DOHH2 (cell line): ENCODE measurements around the gene NFIX.

Experiments used
- CTCF ChIP-seq: fragments of 200-600 bp; sonication (generic); IDR thresholded peaks from one replicate; pipeline ENCODE4 v1.5.1; 2014; ENCODE audit warnings: antibody characterized with exemption, mild to moderate bottlenecking, low read depth, low read length; ENCODE audit not compliant: poor library complexity, severe bottlenecking
- EZH2phosphoT487 ChIP-seq: fragments of 200-600 bp; sonication (generic); IDR thresholded peaks from 2 replicates; pipeline ENCODE4 v1.6.1; 2017; ENCODE audit warnings: borderline replicate concordance, mild to moderate bottlenecking, antibody characterized with exemption, low read length, moderate library complexity, mixed read lengths

- TF ChIP-seq CTCF = no peak
- TF ChIP-seq EZH2phosphoT487 = no peak
These were observed 23.0 kb downstream of the NFIX start for GRCh38 chr19:13018035-13018914.
